Fibroblast of villous mesenchyme (primary cell): ENCODE data around the gene PFKM. TPM values are rescaled to one million over a fixed set of nuclear protein-coding genes. Genes with fewer than 3 reads are reported as not detected.

ENCODE experiments used
- DNase-seq: peaks from one replicate; pipeline ENCODE4 v3.0.0-alpha.2; 2010; ENCODE audit warnings: low read depth
- H3K4me3 ChIP-seq: 2 replicates; pipeline ENCODE4 v1.5.1; 2011; ENCODE audit warnings: low read depth, mild to moderate bottlenecking, low read length
- total RNA-seq: library from RNA; depleted of rRNA; stranded (reverse); fragments of >200 nt; gene quantifications from 2 replicates; pipeline ENCODE4 v1.2.3, GENCODE V29; 2012
- TF ChIP-seq, protein P1 (sequence below): IDR thresholded peaks from 2 replicates; pipeline ENCODE4 v1.5.1; 2012; ENCODE audit warnings: low read depth, mild to moderate bottlenecking, low read length; ENCODE audit not compliant: insufficient read depth

The PFKM gene
- total RNA-seq, 1 donor = 83.8 TPM

GRCh38 chr12:48179466-48179865 lies 60.3 kb downstream of the PFKM start:
- TF ChIP-seq, protein P1, sequence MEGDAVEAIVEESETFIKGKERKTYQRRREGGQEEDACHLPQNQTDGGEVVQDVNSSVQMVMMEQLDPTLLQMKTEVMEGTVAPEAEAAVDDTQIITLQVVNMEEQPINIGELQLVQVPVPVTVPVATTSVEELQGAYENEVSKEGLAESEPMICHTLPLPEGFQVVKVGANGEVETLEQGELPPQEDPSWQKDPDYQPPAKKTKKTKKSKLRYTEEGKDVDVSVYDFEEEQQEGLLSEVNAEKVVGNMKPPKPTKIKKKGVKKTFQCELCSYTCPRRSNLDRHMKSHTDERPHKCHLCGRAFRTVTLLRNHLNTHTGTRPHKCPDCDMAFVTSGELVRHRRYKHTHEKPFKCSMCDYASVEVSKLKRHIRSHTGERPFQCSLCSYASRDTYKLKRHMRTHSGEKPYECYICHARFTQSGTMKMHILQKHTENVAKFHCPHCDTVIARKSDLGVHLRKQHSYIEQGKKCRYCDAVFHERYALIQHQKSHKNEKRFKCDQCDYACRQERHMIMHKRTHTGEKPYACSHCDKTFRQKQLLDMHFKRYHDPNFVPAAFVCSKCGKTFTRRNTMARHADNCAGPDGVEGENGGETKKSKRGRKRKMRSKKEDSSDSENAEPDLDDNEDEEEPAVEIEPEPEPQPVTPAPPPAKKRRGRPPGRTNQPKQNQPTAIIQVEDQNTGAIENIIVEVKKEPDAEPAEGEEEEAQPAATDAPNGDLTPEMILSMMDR = no peak
- H3K4me3 ChIP-seq = no peak overlapping the region
- DNase-seq = no peak

DNA sequence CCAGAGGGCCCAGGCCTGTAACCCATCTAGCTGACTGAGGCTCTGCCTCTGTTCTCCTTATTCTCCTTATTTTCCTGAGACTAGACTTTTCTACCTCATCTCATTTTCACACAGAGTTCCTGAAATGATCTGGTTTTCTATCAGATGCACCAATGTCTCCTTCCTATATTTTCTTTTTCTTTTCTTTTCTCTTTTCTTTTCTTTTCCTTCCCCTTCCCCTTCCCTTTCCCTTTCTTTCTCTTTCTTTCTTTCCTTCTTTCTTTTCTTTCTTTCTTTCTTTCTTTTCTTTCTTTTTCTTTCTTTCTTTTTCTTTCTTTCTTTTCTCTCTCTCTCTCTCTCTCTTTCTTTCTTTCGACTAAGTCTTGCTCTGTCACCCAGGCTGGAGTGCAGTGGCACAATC lies 61.3 kb downstream of the PFKM start:
- TF ChIP-seq, protein P1 = no peak
- H3K4me3 ChIP-seq = no peak overlapping the region
- no peak for DNase-seq

GRCh38 chr12:48180857-48181495 lies 61.8 kb downstream of the PFKM start:
- no peak for DNase-seq
- H3K4me3 ChIP-seq = no peak overlapping the region
- TF ChIP-seq, protein P1 = no peak

- no peak for DNase-seq
- H3K4me3 ChIP-seq = peak overlapping the region; percentile 76
- TF ChIP-seq, protein P1 = no peak
Measured at GRCh38 chr12:48182631-48183030, 63.5 kb downstream of the PFKM start.

DNA sequence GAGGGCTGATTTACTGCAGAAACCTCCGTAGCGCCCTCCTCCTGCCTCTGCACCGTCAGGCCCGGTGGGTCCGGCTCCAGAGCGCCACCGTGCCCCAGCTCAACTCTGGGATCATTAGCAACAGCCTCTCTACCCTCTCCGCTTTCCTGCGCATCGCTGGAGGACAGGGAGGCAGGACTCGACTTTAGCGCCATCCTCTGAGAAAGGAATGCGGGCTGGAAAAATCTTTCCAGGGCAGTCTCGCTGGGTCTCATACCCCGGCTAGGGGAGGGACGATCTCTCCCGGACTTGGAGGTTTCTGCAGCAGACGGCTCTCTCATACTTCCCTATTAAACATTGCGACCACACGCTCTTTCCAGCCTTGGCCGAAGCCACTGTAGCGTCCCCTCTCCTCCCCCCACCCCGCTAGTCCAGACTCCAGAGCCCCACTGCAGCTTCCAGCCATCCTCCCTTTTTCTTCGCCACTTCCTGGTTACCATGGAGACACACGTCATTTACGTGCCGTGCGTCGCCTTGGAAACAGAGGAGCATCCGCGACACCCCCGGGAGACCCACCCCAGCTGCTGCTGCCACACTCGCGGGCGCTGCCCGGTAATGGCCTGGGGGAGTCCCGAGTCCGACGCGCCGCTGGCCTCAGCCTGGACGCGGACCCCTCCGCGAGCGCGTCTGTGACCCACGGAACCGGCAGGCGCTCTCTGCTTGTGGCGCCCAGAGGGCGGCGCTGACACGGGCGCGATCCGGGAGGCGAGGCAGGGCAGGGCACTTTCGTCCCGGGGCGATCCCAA lies 64.1 kb downstream of the PFKM start, which contains the start of gene CCDC184:
TSS of gene CCDC184 (plus strand) at position 554 of the 785 bp plus-strand sequence. CDS start 479 bp downstream, outside the sequence.
- H3K4me3 ChIP-seq = peak within 1 kb of the TSS; percentile 76
- peak; percentile 73 for DNase-seq
- TF ChIP-seq, protein P1 = peak; percentile 43

DNA sequence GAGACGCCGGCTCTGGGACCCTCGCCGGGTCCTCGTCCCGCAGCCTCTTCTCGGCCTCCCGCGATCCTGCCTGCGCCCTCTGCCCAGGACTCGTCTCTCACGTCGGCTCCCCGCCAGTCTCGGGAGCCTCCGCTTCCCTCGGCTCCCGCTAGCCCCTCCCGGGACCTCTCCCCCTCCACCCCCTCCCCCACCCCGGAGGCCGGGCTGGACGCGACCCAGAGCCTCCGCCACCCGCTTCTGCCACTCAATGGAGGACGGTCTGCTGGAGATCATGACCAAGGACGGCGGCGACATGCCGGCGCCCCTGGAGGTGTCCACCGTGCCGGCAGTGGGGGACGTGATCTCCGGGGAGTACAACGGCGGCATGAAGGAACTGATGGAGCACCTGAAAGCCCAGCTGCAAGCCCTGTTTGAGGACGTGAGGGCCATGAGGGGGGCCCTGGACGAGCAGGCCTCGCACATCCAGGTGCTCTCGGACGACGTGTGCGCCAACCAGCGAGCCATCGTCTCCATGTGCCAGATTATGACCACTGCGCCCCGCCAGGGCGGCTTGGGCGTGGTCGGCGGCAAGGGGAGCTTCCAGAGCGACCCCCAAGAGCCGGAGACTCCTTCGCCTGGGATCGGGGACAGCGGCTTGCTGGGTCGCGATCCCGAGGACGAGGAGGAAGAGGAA lies 64.8 kb downstream of the PFKM start:
- DNase-seq = no peak
- H3K4me3 ChIP-seq = peak overlapping the region; percentile 76
- TF ChIP-seq, protein P1 = no peak
